ENCODE data around the gene GSTM3.

GRCh38 chr1:109754738-109755137 is 13.9 kb upstream of the GSTM3 start:
- TF ChIP-seq CTCF (IDR thresholded peaks at IDR 0.05; ENCODE audit: low read length) (no peak), EZH2 (optimal IDR thresholded peaks at IDR 0.05; ENCODE audit: low read depth, low read length) (no peak)

All from MM.1S (cell line).